AG08395 (cell line): Measurements from ENCODE around the gene SLC5A2.

Experiments
- DNase-seq: peaks from one replicate; pipeline ENCODE4 v3.0.0; 2012; ENCODE audit warnings: mixed read lengths, low spot score

SLC5A2 gene

GRCh38 chr16:31459687-31460581 lies 23.0 kb upstream of the SLC5A2 start:
- peak; percentile 99 for DNase-seq

DNA sequence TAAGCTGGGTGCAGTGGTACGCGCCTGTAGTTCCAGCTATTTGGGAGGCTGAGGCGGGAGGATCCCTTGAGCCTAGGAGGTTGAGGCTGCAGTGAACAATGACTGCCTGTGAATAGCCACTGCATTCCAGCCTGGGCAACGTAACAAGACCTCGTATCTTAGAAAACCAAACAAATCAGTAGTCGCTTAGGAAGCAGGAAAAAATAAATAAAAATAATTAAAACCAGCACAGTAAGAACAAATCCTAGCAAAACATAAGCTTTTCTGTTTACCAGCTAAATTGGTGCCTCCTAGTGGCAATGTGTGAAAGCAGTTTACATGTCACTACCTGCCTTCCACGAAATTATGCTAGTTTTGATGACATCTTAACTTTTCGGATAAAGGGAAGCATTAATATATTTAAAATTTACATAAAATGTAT lies 22.3 kb upstream of the SLC5A2 start:
- DNase-seq: peak; percentile 55

DNA sequence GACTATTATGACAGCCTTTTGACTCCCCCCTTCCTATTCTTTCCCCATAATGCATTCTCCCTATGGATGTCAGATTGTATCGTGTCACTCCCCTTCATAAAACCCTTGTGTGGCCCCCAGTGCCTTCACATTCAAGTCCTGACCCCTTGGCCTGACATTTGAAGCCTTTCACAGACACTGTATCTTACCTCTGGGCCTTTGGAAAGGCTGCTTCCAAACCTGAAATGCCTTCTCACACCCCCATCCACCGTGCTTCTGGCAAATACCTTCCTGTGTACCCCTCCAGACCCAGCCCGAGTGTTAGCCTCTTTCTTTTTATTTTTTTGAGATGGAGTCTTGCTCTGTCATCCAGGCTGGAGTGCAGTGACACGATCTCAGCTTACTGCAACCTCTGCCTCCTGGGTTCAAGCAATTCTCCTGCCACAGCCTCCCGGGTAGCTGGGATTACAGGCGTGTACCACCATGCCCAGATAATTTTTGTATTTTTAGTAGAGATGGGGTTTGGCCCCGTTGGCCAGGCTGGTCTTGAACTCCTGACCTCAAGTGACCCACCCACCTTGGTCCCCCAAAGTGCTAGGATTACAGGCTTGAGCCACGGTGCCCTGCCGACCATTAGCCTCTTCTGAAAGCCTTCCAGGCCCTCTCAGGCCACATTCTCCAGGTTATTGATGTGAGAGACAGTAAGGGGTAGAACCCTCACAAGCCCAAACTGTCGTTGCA lies 21.6 kb upstream of the SLC5A2 start:
- no peak for DNase-seq

DNA sequence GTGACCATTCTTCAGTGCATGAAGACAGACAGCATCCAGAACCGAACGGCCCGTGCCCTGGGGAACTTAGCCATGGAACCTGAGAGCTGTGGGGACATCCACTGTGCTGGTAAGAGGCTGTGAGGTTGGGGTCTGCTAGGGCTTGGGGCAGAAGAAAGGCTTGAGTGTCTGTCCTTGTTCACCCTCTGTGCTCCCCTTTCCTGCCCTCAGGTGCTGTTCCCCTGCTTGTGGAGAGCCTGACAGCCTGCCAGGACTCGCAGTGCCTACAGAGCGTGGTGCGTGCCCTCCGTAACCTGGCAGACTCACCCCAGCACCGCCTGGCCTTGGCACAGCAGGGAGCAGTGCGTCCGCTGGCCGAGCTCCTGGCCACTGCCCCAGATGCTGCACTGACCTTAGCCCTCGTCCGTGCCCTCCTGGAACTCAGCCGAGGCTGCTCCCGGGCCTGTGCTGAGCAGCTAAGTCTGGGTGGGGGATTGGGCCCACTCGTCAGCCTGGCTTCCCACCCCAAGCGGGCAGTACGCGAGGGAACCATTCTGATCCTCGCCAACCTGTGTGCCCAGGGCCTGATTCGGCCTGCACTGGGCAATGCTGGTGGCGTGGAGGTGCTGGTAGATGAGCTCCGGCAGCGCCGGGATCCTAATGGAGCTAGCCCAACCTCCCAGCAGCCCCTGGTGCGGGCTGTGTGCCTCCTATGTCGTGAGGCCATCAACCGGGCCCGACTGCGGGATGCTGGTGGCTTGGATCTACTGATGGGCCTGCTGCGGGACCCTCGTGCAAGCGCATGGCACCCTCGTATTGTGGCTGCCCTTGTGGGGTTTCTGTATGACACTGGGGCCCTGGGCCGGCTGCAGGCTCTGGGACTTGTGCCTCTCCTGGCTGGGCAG lies 20.8 kb upstream of the SLC5A2 start:
- no peak for DNase-seq

DNA sequence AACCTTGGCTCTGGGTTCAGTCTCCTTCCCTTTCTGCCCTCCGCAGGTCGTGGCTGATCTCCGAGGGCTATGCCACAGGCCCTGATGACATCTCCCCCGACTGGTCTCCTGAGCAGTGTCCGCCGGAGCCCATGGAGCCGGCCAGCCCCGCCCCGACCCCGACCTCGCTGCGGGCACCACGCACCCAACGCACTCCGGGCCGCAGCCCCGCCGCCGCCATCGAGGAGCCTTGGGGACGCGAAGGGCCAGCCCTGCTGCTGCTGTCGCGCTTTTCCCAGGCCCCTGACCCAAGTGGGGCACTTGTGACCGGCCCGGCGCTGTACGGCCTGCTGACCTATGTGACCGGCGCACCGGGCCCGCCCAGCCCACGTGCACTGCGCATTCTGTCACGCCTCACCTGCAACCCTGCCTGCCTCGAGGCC lies 18.6 kb upstream of the SLC5A2 start:
- DNase-seq: no peak

DNA sequence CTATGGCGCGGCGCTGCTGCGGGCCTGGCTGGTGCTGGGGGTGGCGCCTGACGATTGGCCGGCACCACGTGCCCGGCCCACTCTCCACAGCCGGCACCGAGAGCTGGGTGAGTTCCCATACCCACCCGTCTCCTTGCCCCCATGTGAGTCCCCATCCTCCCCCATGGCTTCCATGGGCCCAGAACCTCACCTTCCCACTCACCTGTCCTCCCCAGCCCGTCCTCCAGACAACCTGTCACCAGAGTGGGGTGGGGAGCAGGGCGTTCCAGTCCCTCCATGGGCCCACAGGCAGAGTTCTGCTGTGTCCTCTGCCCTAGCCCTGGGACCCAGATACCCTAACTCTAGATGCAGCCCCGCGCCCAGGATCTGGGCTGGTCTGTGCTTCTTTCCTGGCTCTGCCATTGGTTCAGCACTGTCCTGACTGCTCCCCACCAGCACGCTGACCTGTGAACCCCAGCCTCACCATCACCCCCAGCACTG lies 18.1 kb upstream of the SLC5A2 start:
- DNase-seq: no peak

GRCh38 chr16:31465788-31466370 lies 17.0 kb upstream of the SLC5A2 start:
- no peak for DNase-seq

DNA sequence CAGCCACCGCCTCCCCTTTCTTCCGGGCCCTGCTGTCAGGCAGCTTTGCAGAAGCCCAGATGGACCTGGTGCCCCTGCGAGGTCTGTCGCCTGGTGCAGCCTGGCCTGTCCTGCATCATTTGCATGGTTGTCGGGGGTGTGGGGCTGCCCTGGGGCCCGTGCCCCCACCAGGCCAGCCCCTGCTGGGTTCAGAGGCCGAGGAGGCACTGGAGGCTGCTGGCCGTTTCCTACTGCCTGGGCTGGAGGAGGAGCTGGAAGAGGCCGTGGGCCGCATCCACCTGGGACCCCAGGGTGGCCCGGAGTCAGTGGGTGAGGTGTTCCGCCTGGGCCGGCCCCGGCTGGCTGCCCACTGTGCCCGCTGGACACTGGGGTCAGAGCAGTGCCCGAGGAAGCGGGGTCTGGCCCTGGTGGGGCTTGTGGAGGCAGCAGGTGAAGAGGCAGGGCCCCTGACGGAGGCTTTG lies 16.5 kb upstream of the SLC5A2 start:
- DNase-seq: no peak

- peak; percentile 5 for DNase-seq
Measured at GRCh38 chr16:31467151-31467773, 15.7 kb upstream of the SLC5A2 start.

- DNase-seq: no peak
Measured at GRCh38 chr16:31467858-31468257, 15.1 kb upstream of the SLC5A2 start.

GRCh38 chr16:31470615-31471014 lies 12.3 kb upstream of the SLC5A2 start:
- no peak for DNase-seq

DNA sequence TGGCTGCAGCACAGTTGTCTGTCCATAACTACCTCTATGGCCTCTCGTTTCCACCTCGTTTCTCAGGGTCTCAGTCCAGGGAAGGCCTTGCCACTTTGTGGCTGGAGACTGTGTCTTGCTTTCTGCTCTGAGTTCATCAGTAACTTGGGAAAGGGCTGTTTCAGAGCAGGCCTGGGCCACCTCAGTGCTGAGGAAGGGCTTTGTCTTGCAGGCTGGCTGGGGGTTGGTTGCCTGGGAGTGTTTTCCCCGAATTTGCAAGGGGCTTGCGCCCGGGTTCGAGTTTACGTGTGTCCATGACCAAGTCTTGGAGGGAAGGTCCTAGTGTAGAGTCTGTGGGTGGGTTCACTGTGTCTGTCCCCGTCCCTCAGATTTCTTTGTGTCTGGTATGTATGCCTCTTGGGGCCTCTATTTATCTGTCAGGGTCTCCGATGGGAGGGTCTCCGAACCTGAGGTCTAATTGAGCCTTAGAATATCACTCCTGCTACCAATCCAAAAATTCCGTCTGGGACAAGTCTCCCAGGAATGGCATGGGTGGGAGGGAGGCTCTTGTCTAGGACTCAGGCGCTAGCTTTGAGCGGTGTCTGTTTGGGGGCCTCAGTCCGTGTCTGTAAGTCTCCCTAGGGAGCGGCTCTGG lies 11.6 kb upstream of the SLC5A2 start:
- DNase-seq: peak; percentile 21

GRCh38 chr16:31471875-31472708 lies 10.8 kb upstream of the SLC5A2 start, which contains the start of gene TGFB1I1:
Gene TGFB1I1 (plus strand): TSS chr16:31472152. CDS start chr16:31472189, 37 bp downstream.
- peak; percentile 91 for DNase-seq

GRCh38 chr16:31472709-31473203 lies 10.2 kb upstream of the SLC5A2 start:
- peak; percentile 98 for DNase-seq

DNA sequence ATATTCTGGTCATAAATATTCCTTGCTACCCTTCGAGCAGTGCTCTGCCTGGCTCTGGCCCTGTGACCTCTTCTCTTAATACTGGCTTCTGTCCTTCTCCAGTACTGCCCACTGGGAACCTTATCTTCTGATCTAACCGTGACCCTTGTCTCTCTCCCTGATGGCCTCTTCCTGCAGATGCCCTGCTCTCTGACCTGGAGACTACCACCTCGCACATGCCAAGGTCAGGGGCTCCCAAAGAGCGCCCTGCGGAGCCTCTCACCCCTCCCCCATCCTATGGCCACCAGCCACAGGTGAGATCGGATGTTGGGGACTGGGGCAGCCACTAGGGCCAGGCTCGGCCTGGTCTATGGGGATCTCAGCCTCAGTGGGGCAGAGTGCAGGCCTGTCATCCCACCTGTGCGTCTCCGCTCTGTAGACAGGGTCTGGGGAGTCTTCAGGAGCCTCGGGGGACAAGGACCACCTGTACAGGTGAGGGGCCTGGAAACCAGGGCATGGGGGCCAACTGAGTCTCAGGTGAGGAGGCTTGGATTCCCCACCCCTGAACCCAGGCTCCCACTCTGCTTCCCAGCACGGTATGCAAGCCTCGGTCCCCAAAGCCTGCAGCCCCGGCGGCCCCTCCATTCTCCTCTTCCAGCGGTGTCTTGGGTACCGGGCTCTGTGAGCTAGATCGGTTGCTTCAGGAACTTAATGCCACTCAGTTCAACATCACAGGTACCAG lies 9.5 kb upstream of the SLC5A2 start:
- DNase-seq: no peak

DNA sequence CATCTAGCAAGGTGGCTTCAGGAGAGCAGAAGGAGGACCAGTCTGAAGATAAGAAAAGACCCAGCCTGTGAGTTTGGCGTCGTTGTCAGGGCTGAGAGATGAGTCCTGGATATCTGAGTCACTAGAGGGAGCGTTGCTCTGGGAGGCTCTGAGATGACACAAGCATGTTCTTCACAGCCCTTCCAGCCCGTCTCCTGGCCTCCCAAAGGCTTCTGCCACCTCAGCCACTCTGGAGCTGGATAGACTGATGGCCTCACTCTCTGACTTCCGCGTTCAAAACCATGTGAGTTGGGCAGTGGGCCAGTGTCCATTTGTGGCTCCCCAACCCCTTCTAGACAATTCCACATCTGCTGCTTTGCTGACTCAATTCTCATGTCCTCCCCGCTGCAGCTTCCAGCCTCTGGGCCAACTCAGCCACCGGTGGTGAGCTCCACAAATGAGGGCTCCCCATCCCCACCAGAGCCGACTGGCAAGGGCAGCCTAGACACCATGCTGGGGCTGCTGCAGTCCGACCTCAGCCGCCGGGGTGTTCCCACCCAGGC lies 8.7 kb upstream of the SLC5A2 start:
- peak; percentile 93 for DNase-seq

- no peak for DNase-seq
Measured at GRCh38 chr16:31474773-31475738, 7.9 kb upstream of the SLC5A2 start.
